ENCODE results near the gene HAND2.

HAND2 gene

DNA sequence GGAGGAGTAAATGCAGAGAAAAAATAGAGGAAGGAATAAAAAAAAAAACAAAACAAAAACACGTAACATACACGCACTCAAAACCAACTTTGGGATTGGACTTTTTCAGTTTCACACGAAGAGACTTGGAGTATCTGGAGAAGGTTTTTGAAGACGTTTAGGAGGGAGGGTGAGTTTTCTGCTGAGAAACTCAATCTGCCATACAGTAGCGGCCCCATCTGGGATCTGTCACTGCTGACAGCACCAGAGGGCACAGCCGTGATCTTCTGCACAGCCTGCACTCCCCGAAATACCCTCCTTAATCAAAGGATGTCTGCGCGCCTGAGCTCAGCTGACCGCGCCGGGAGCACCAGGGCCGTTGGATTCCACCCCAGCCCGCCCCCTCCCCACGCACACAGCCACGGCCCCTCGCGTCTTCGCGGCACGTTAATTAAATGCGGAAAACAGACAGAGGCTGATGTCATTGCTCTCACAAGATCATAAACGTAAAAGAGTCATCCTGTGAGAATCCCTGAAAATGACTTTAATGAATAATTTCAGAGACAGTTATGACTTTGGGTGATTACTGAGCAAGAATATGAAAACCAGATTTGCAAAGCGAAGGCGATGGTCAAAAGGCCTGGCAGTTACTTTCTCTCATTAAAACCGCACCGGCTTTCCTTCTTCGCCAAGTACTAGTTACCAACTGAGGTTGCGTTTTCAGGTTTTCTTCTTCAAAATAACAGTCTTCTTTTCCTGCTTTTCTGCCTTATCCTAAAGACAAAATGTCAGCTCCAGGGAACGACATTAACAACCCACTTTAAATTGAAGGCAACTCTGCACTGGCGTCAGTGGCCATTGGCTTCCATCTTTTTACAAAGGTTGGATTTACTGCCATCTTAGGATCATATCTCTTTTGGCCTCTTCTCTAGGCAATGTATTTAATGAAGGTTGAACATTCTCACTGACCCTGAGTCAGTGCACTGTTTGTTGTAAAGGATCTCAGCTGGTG, 10.6 kb downstream of the HAND2 start:
- no peak for DNase-seq

DNA sequence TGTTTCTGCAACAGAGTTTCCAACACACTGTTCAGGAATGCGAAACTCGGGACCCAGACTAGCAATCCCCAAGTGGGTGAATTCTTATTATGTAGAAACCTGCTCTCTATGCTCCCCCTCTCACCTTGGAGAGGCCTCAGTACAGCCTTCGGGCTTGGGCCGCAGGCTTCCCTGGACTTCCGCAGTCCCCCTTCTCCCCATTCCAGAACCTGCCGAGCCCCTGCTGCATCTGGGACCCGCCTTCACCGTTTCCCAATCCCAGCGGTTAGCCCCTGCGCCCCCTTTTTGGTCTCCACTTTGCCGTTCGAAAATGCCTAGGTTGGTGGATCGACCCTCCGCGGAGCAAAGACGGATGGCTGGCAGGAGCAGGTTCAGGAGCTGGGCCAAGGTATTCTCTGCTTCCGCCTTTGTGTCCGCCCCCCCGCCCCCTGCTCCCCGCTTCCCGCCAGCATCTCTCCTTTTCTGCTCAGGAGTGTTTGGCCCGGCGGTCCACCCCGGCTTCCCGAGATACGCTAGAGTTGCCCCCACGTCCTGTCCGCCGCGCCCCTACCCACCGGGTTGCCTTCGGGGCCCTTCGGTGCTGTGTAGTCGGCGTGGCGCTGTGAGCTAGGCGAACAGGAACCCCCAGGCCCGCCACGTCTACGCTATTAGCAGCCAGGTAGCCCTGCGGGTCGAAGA, 11.5 kb downstream of the HAND2 start:
- DNase-seq = no peak

GRCh38 chr4:173517781-173518424, 12.1 kb downstream of the HAND2 start:
- DNase-seq = no peak

DNA sequence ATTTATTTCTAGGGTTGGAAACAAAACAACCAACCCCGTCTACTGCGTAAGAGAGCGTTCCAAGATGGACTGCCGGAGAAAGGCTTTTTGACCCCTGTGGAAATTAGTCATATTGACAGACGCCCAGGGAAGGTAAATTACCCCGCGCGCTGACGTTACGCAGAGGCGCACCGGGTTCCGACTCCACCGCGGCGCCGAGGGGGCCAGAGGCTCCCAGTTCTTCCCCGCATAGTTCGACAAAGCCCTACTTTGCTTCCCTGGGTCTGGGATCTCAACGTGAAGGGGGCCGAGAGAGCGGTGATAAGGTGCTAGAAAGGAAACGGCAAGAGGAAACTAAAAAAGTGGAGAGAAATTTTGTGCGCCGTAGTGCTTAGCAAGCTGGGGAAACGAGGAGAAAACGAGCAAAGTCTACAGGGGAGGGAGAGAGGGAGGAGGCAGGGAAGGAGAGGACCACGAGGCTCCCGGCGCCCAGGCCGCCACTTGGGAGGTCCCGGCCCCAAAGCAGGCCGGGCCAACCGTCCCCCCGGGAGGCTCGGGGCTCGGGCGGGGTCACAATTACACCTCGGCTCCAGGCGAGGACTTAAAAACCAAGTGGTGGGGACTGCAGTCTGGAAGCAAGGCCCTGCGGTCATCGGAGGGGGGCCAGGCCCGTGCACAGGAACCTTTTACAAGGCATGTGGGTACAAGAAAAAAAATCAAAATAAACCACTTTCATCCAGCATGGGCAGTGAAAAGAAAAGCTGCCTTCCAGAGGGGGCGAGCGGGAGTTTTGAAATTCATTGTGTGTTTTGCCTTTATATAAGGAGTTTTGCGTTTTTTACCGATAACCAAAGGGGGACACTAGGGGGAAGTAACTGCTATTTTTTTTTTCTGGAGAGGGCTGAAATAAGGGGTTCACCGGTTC, 13.2 kb downstream of the HAND2 start:
- no peak for DNase-seq

GRCh38 chr4:173515458-173515857, 14.6 kb downstream of the HAND2 start:
- DNase-seq = no peak

GRCh38 chr4:173514641-173515217, 15.3 kb downstream of the HAND2 start:
- no peak for DNase-seq

DNA sequence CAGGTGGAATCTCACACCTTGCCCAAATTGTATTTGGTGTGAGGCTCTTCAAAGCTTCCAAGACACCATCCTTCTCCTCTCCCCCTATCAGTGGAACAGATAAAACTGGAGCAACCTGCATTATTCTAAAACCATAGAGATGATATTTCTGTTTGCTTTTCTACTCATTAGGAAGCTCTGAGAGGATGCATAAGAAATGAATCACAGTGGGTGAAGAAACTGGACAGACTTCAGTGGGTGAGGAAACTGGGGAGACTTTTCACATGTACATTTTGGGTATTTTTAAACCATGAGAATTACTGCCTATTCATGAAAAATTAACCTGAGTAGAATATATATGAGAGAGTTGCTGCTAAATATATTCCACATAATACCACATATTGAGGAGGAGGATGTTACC, 16.4 kb downstream of the HAND2 start:
- DNase-seq = no peak

DNA sequence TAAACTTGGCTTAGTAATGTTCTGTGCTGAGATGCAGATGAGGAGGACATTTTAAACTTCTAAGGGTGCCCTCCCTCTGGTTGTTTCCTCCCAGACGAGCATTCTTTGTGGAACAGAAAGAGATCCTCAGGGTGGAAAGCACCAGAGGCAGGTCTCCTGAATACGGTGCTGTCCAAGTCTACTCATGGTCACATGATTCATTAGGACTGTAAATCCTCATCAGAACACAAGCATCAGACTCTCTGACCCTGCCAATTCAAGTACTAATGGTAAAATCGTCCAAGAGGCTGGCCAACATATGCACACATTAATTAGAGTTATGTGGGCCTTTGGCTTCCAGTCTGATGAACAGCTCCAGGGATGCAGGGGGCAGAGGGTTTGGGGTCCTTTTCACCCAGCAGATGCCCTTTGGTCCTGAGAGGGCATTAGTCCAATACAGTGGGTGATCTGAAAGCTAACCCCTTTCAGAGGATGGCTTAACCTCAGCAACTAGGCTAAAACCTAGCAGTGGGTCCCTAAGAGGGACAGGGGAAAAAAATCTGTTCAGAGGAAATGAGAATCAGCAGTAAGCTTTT, 18.2 kb downstream of the HAND2 start:
- no peak for DNase-seq

DNA sequence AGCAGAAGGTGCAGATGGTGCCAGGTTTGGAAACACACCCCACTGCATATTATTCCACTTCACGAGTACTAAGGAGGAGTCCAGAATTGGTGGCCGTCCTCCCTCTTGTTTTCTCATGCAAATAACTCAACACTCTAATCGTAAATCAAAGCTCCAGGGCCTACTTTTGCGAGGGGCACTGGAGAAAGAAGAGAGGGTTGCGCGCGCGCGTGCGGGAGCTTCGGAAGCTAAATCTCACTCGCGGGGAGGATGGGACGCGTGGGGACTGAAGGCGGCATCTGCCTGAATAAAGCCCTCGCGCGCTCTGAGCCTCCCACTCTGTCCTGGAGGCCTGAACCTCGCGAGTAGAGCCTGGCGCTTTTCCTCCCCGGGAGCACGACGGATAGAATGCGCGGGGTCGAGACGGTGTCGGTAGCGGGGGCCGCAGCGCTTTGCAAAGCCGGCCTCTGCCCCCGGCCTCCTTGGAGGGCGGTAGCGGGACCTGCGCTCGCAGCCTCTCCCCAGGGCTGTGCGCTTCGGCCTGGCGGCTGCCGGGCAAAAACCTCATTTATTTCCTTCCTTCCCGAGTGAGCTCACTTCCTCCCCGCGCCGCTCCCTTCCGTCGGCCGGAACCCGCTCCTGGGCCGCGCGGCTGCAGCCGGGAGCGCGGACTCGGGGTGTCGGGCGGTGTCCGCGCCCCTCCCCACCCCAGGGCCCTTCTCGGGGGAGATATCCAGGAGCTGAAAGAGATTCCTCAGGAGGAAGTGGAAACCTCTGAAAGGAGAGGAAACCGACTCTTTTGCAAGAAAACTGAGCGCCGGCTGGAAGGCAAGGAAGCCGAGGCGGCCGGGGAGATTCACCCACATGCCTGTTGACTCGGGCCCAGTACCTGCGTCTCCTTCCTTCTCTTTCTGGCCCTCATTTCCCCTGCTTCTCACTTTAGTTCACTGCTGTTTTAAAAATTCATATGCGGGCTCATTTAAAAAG, 20.7 kb downstream of the HAND2 start:
- no peak for DNase-seq

DNA sequence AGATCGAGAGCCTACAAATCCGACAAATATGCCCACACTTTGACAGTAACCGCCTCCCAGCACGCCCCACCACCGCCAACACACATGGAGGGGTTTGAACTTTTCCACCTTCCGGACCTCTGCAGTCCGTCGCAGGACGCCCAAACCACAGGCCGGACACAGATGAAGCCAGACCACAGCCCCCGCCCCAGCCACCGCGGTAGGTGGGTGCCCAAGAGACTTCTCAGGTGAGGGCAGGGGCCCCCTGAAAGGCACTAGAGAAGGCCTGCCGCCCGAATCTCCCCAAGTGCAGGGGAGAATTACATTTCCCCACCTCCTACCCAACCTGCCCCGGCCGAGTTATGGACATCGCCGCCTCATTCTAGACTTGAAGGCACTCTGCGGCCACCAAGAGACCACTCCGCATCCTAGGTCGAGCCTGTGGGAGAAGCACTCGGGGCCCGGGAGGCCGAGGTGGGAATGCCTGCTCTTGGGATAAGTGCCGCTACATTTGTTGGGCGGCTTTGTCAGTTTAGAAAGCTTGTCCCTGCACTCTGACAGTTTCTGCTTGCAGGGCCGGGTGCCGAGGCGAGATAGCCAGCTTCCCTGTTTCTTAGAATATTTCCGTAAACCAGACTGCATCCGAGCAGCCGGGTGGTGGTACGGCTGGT, 21.5 kb downstream of the HAND2 start:
- no peak for DNase-seq

DNA sequence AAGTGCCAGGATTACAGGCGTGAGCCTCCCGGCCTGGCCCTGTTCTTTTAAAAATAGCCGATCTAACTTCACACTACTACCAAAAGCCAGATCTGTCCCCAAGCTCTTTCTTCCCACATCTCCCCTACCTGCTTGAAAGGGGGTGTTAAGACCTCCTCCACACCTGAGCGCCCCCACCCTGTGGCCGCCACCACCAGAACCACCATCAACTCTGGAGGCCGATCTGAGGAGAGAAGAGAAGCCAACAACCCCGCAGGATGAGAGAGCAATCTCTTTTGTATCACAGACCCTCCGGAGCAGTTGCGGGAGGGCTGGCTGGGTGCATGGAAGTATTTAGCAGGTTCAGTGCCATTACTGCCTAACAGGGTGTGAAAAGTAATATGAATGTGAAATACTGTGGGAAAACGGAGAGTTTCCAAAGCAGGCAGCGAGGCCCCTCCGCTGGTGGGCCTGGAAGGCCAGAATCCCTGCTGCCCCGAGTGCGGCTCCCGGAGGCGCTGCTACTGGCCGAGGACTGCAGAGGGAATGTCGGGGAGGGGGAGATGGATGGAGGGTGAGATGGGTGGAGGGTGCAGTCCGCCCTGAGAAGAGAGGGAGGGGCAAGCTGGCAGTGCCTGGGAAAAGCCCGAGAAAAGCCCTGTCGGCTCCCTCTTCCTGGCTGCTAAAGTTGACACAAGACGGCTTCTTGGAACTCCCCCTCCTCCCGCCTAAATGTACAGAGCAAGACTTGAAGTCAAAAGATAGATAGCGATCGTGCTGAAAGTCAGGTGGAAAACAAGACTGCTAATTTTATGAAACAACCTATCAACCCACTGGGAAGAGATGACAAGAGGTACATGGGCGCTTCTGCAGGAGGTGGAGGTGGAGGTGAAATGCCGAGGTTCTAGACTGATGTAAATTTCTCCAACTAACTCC, 22.3 kb downstream of the HAND2 start:
- no peak for DNase-seq

DNA sequence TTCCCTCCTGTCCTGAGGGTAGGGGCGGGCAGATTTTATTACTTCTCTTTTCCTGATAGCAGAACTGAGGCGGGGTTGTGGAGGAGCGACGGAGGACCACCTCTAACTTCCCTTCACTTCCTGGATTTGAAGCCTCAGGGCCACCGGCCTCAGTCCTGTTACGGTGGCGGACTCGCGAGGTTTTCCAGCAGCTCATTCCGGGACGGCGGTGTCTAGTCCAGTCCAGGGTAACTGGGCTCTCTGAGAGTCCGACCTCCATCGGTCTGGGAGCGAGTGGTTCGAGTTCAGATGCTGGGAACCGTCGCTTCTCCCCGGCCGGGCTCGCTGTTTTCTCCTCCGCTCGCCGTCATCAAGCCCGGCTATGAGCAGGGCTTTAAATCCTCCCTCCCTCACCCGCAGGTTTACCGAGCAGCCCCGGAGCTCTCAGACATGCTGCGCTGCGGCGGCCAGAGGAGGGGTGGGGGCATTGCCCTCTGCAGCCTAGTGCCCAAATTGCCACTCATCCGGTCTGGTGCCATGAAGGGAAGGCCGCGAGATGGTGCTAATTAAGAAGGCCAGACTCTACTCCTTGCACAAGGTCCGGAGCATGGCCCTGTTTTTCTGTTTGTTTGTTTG, 23.3 kb downstream of the HAND2 start:
- DNase-seq = no peak

DNA sequence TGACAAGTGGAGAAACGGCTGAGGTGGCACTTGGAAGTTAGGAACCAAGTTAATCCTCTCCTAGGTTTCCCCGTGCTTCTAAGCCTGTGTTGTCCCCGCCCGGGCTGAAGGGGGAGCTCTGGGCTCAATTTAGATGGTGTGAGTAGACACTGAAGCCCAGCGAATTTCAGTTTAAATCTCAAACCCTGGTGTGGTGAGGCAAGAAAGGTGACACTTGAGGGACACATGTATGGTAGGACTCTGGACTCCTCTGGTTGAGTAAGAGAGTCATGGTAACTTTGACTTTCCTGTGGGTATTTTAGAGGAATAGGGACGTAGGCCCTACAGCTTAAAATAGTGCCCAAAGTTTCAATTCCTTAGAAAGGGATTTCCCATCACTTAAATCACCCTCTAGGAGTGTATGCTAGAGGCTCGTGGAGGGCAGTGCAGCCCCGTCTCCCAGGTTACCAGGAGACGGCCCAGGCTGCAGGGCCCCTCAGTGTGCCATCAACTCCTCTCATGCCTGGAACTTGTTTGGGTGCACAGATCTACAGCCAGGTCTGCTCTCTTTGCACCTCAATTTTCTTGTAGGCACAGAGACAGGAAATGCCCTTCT, 24.0 kb downstream of the HAND2 start:
- DNase-seq = peak; percentile 29

GRCh38 chr4:173504181-173504503, 25.9 kb downstream of the HAND2 start:
- DNase-seq = no peak

DNA sequence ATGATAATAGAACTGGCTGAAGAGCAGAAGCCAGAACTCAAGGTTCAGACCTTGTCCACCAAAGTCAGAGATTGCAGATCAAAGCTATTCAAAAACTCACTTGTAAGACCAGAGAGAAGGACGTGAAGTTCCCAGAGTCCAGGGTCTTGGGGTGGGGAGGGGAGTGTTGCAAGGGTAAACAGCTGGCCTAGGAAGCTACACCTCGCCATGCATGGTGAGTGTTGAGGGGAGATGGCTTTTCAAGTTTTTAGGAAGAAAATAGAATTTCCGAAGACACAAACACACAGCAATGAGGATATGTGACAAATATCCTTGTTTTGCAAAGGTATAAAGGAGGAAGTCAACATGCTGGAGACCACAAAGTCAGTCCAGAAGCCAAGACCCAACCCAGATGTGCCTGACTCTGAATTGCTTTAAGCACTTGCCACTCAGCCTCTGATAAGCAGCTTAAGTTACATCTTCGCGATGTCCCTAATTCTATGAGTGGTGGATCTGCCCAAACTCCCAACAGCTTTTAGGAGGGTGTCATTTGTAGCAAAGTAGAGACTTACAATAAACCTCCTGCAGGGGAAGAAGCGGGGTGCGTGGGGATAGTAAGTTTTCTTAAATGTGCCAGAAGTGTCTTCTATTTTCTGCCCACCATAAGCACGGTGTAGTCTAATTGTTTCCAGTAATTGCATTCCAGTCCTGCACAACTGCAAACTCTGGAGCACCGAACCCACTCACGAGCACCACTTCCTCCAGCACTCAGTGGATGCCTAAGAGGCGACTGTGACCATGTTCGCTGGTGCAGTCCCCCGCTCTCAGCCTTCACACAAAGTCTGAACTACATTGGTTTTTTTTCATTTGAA, 26.5 kb downstream of the HAND2 start:
- no peak for DNase-seq

DNA sequence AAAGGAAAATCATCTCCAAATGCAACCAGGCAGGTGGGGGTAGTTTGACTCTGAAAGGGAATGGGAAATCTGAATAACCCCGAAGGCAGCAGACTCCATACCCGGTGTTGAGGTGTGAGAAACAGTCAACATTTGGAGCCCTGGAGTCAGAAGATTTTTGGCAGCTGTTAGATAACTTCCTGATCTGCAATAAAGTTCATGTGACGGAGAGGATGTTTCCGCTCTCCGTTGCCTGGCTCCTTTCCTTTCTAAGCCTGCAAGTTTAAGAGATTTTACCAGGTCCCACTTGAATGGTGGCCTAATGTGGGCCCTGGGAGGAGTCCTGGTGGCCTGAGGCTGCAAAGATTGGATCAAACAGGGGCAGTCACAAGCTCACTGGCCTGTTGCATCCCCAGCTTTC, 27.7 kb downstream of the HAND2 start:
- DNase-seq = no peak

DNA sequence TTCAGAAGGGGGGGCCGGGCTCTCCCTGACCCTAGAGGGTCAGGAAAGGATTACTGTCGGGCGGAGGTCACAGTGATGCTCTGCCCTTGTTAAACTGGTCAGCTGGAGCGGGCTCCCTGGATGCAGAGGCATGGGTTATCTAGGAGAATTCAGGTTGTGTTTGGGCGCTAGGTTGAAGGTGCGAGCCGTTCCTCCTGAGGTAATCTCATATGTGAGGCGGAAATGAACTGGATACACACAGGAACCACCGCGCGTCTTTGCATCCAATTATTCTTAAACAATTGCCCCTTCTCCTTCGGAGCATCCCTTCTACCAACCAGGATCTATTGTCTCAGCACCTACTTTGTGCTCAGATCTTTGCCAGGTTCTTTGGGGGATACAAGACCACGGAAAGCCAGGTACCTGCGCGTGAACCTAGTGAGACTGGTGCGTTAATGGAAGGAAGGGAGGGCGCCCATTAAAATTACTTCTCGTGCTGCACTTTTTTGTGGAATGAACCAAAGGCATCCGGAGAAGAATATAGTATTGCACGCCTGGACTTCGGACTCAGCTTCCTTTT, 28.4 kb downstream of the HAND2 start:
- no peak for DNase-seq
